Measurements from ENCODE around the gene FAM181A. TPM values are rescaled to one million over a fixed set of nuclear protein-coding genes. Genes with fewer than 3 reads are reported as not detected.

Gene FAM181A
- total RNA-seq, 2 experiments from 2014 or later = not detected

- ChIA-PET POLR2A (no interaction called here), CTCF (interaction anchor here (1.7 to 2.3 kb wide), 2 partner anchors 11 to 15 kb away, joined by 8 to 9 read pairs; no protein-coding TSS in a partner anchor)
- intact Hi-C loops (cut with micrococcal nuclease) = no loop called here
- DNase-seq = no peak
- no peak overlapping the region for H3K4me3 Mint-ChIP-seq
- H3K4me1 Mint-ChIP-seq (ENCODE audit: low read depth) = no peaks in the 10 kb centered on the region
- no peak overlapping the region for H3K27ac Mint-ChIP-seq
- no peaks in the 10 kb centered on the region for H3K36me3 Mint-ChIP-seq (ENCODE audit: low read depth)
- no peak for ATAC-seq
- no peak for TF ChIP-seq CTCF (IDR thresholded peaks at IDR 0.05)
- H3K9me3 Mint-ChIP-seq = peaks cover under 1% of the 10 kb centered on the region
- H3K27me3 Mint-ChIP-seq = no peaks in the 10 kb centered on the region
Observed at GRCh38 chr14:93924592-93925355, 2.4 kb upstream of the FAM181A start.

GRCh38 chr14:93925374-93925895, 1.7 kb upstream of the FAM181A start:
- no peaks in the 10 kb centered on the region for H3K4me1 Mint-ChIP-seq (ENCODE audit: low read depth)
- no peak for TF ChIP-seq CTCF (IDR thresholded peaks at IDR 0.05)
- H3K9me3 Mint-ChIP-seq = no peaks in the 10 kb centered on the region
- ATAC-seq = no peak
- no peak overlapping the region for H3K27ac Mint-ChIP-seq
- POLR2A ChIA-PET = no interaction called here
- intact Hi-C loops (cut with micrococcal nuclease) = no loop called here
- no peaks in the 10 kb centered on the region for H3K27me3 Mint-ChIP-seq
- no peaks in the 10 kb centered on the region for H3K36me3 Mint-ChIP-seq (ENCODE audit: low read depth)
- DNase-seq = no peak
- CTCF ChIA-PET = interaction anchor here (0.9 to 2.3 kb wide), 2 partner anchors 10 to 207 kb away, joined by 3 to 9 read pairs; no protein-coding TSS in a partner anchor
- H3K4me3 Mint-ChIP-seq = no peak overlapping the region

GRCh38 chr14:93926245-93926872, 785 bp upstream of the FAM181A start:
- no peak for DNase-seq
- Mint-ChIP-seq H3K27me3 (no peaks in the 10 kb centered on the region), H3K36me3 (ENCODE audit: low read depth) (no peaks in the 10 kb centered on the region), H3K4me3 (no peak overlapping the region), H3K27ac (no peak overlapping the region), H3K9me3 (no peaks in the 10 kb centered on the region), H3K4me1 (ENCODE audit: low read depth) (no peaks in the 10 kb centered on the region)
- intact Hi-C loops (cut with micrococcal nuclease) = no loop called here
- ChIA-PET CTCF (interaction anchor here (0.9 kb wide), 1 partner anchor 206 kb away, joined by 3 read pairs; no protein-coding TSS in a partner anchor), POLR2A (no interaction called here)
- TF ChIP-seq CTCF (IDR thresholded peaks at IDR 0.05) = no peak
- no peak for ATAC-seq

- Mint-ChIP-seq H3K36me3 (ENCODE audit: low read depth) (no peaks in the 10 kb centered on the region), H3K27ac (no peak overlapping the region), H3K4me3 (no peak overlapping the region), H3K9me3 (no peaks in the 10 kb centered on the region), H3K27me3 (no peaks in the 10 kb centered on the region), H3K4me1 (ENCODE audit: low read depth) (no peaks in the 10 kb centered on the region)
- no peak for TF ChIP-seq CTCF (IDR thresholded peaks at IDR 0.05)
- ChIA-PET POLR2A (no interaction called here), CTCF (no interaction called here)
- DNase-seq (no peak), ATAC-seq (no peak)
- intact Hi-C loops (cut with micrococcal nuclease) = no loop called here
Observed at GRCh38 chr14:93927800-93928145, 629 bp downstream of the FAM181A start.

Measured in activated CD8-positive, alpha-beta T cell treated with anti-CD3 and anti-CD28 coated beads for 36 hours (primary cell).